ENCODE data around the gene RWDD3.

RWDD3 gene

GRCh38 chr1:95208876-95209275 is 25.1 kb upstream of the RWDD3 start:
- Histone ChIP-seq H3K9ac (ENCODE audit: low read depth, low read length) (no peak overlapping the region), H3K9me3 (ENCODE audit: control insufficient read depth, insufficient read depth, low read length) (no peaks in the 10 kb centered on the region), H3K27ac (ENCODE audit: low read depth, low read length) (no peak overlapping the region)

DNA sequence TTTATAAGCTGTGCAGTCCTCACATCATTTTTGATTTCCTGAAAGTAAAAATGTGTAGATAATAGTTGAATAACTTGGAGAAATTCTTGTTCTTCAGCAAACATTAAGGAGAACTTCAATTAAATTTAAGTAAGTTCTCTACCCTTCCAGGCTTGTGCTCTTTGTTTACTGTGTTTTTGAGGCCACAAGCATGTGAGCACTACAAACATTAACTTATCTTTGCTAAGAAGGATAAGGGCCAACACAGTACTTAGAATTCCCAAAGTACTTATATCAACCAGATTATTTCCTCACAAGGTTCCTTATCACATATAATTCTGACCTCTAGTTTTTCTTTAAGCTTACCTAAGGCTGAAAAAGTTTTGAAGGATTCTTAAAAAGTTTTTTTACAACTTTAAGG is 24.7 kb upstream of the RWDD3 start:
- Histone ChIP-seq H3K9me3 (ENCODE audit: control insufficient read depth, insufficient read depth, low read length) (no peaks in the 10 kb centered on the region), H3K9ac (ENCODE audit: low read depth, low read length) (no peak overlapping the region), H3K4me1 (ENCODE audit: control insufficient read depth, insufficient read depth, low read length) (no peaks in the 10 kb centered on the region), H3K36me3 (ENCODE audit: control insufficient read depth, insufficient read depth, low read length) (no peaks in the 10 kb centered on the region), H3K27me3 (ENCODE audit: control insufficient read depth, insufficient read depth, low read length) (no peaks in the 10 kb centered on the region), H3K27ac (ENCODE audit: low read depth, low read length) (no peak overlapping the region), H3K4me3 (ENCODE audit: low read depth, low read length) (no peak overlapping the region)

More at GRCh38 chr1:95208876-95209275, 25.1 kb upstream of the RWDD3 start:
- Histone ChIP-seq H3K4me1 (ENCODE audit: control insufficient read depth, insufficient read depth, low read length) (no peaks in the 10 kb centered on the region), H3K36me3 (ENCODE audit: control insufficient read depth, insufficient read depth, low read length) (no peaks in the 10 kb centered on the region), H3K4me3 (ENCODE audit: low read depth, low read length) (no peak overlapping the region), H3K27me3 (ENCODE audit: control insufficient read depth, insufficient read depth, low read length) (no peaks in the 10 kb centered on the region)

DNA sequence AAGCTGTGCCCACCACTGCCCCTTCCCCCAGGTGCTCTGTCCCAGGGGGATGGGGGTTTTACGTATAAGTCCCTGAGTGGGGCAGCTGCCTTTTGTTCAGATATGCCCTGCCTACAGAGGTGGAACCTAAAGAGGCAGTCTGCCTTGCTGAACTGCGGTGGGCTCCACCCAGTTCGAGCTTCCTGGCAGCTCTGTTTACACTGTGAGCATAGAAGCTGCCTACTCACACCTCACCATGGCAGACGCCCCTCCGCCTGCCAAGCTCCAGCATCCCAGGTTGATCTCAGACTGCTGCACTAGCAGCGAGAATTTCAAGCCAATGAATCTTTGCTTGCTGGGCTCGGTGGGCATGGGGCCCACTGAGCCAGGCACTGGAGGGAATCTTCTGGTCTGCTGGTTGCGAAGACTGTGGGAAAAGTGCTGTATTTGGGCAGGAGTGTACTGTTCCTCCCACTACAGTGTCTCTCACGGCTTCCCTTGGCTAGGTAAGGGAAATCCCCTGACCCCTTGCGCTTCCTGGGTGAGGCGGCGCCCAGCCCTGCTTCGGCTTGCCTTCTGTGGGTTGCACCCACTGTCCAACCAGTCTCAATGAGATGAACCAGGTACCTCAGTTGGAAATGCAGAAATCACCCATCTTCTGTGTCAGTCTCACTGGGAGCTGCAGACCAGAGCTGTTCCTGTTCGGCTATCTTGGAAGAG is 17.6 kb upstream of the RWDD3 start:
- no peak overlapping the region for H3K9ac ChIP-seq (ENCODE audit: low read depth, low read length)
- H3K4me3 ChIP-seq (ENCODE audit: low read depth, low read length) = no peak overlapping the region
- H3K27ac ChIP-seq (ENCODE audit: low read depth, low read length) = no peak overlapping the region
- no peaks in the 10 kb centered on the region for H3K27me3 ChIP-seq (ENCODE audit: control insufficient read depth, insufficient read depth, low read length)
- peaks cover under 1% of the 10 kb centered on the region; the same call in 1 of the 2 replicates for H3K4me1 ChIP-seq (ENCODE audit: control insufficient read depth, insufficient read depth, low read length)
- no peaks in the 10 kb centered on the region for H3K9me3 ChIP-seq (ENCODE audit: control insufficient read depth, insufficient read depth, low read length)
- no peaks in the 10 kb centered on the region for H3K36me3 ChIP-seq (ENCODE audit: control insufficient read depth, insufficient read depth, low read length)

DNA sequence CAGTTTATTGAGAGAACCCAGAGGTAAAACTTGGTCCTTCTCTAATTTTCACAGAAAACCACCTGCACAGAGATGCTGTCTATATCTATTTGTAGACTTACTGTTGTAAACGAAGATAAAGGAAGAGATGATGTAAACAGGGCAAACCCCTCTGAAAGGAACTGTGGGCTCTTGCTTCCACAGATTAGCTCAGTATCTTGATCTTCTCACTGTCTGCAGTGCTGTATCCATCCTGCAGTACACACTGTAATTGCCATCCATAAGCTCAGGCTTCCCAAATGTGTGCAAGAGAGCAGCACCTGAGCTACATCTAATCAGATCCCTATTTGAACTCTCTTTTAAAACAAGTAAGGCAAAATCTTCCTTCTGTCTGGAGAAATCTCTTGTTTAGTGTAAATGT is 16.6 kb upstream of the RWDD3 start:
- H3K27ac ChIP-seq (ENCODE audit: low read depth, low read length) = no peak overlapping the region
- no peak overlapping the region for H3K9ac ChIP-seq (ENCODE audit: low read depth, low read length)
- H3K36me3 ChIP-seq (ENCODE audit: control insufficient read depth, insufficient read depth, low read length) = no peaks in the 10 kb centered on the region
- H3K9me3 ChIP-seq (ENCODE audit: control insufficient read depth, insufficient read depth, low read length) = no peaks in the 10 kb centered on the region
- no peaks in the 10 kb centered on the region for H3K27me3 ChIP-seq (ENCODE audit: control insufficient read depth, insufficient read depth, low read length)
- no peak overlapping the region for H3K4me3 ChIP-seq (ENCODE audit: low read depth, low read length)
- H3K4me1 ChIP-seq (ENCODE audit: control insufficient read depth, insufficient read depth, low read length) = peaks cover 3% of the 10 kb centered on the region; the same call in 1 of the 2 replicates

- Histone ChIP-seq H3K27me3 (ENCODE audit: control insufficient read depth, insufficient read depth, low read length) (no peaks in the 10 kb centered on the region), H3K9me3 (ENCODE audit: control insufficient read depth, insufficient read depth, low read length) (no peaks in the 10 kb centered on the region), H3K4me1 (ENCODE audit: control insufficient read depth, insufficient read depth, low read length) (peaks cover 3% of the 10 kb centered on the region; the same call in 1 of the 2 replicates), H3K27ac (ENCODE audit: low read depth, low read length) (no peak overlapping the region), H3K9ac (ENCODE audit: low read depth, low read length) (no peak overlapping the region), H3K36me3 (ENCODE audit: control insufficient read depth, insufficient read depth, low read length) (no peaks in the 10 kb centered on the region), H3K4me3 (ENCODE audit: low read depth, low read length) (no peak overlapping the region)
Measured at GRCh38 chr1:95219407-95219806, 14.6 kb upstream of the RWDD3 start.

DNA sequence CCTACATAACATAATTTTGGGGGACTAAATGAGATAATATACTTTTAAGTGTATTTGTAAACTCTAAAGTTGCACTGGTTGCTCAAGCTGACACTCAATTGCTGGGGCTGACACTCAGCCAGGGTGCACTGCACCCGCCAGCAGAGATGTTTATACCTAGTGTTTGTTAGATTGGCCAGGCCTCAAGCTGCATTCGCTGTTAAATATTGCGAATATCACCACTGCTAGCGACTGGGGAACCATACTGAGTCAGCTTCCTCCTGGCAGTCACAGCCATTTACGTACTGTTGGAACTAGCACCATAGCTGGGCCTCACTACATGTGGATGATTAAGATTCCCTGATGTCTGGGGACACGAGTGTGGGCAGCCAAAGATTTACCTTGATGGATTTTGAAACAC is 12.7 kb upstream of the RWDD3 start:
- Histone ChIP-seq H3K4me3 (ENCODE audit: low read depth, low read length) (no peak overlapping the region), H3K27me3 (ENCODE audit: control insufficient read depth, insufficient read depth, low read length) (no peaks in the 10 kb centered on the region), H3K4me1 (ENCODE audit: control insufficient read depth, insufficient read depth, low read length) (peaks cover 3% of the 10 kb centered on the region; the same call in 1 of the 2 replicates), H3K9ac (ENCODE audit: low read depth, low read length) (no peak overlapping the region), H3K9me3 (ENCODE audit: control insufficient read depth, insufficient read depth, low read length) (no peaks in the 10 kb centered on the region), H3K36me3 (ENCODE audit: control insufficient read depth, insufficient read depth, low read length) (no peaks in the 10 kb centered on the region), H3K27ac (ENCODE audit: low read depth, low read length) (no peak overlapping the region)

GRCh38 chr1:95222629-95223028 is 11.4 kb upstream of the RWDD3 start:
- Histone ChIP-seq H3K4me1 (ENCODE audit: control insufficient read depth, insufficient read depth, low read length) (peaks cover 3% of the 10 kb centered on the region; the same call in 1 of the 2 replicates), H3K27ac (ENCODE audit: low read depth, low read length) (no peak overlapping the region), H3K36me3 (ENCODE audit: control insufficient read depth, insufficient read depth, low read length) (no peaks in the 10 kb centered on the region), H3K4me3 (ENCODE audit: low read depth, low read length) (no peak overlapping the region), H3K27me3 (ENCODE audit: control insufficient read depth, insufficient read depth, low read length) (no peaks in the 10 kb centered on the region), H3K9ac (ENCODE audit: low read depth, low read length) (no peak overlapping the region), H3K9me3 (ENCODE audit: control insufficient read depth, insufficient read depth, low read length) (no peaks in the 10 kb centered on the region)

DNA sequence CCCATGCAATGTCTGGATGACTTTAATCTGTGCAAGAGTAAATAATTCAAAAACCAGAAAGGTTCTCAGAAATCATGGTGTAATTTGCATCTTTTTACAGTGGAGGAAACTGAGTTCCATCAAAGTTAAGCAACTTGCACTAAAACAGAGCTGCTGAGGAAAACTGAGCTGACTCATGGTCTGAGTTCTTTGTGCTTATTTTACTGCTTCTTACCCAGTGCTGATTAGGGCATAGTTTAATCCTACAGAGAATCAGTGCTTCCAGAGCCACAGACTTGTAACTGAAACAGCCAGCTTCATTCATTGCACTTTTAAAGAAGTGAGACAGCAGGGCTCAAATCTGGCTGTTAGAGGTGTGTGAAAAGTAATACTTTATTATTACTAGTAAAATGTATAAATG is 10.9 kb upstream of the RWDD3 start:
- Histone ChIP-seq H3K27me3 (ENCODE audit: control insufficient read depth, insufficient read depth, low read length) (no peaks in the 10 kb centered on the region), H3K4me1 (ENCODE audit: control insufficient read depth, insufficient read depth, low read length) (peaks cover 3% of the 10 kb centered on the region; the same call in 1 of the 2 replicates), H3K36me3 (ENCODE audit: control insufficient read depth, insufficient read depth, low read length) (no peaks in the 10 kb centered on the region), H3K9me3 (ENCODE audit: control insufficient read depth, insufficient read depth, low read length) (no peaks in the 10 kb centered on the region), H3K4me3 (ENCODE audit: low read depth, low read length) (no peak overlapping the region), H3K27ac (ENCODE audit: low read depth, low read length) (no peak overlapping the region), H3K9ac (ENCODE audit: low read depth, low read length) (no peak overlapping the region)

- Histone ChIP-seq H3K4me1 (ENCODE audit: control insufficient read depth, insufficient read depth, low read length) (no peaks in the 10 kb centered on the region), H3K27ac (ENCODE audit: low read depth, low read length) (no peak overlapping the region), H3K9ac (ENCODE audit: low read depth, low read length) (no peak overlapping the region), H3K4me3 (ENCODE audit: low read depth, low read length) (no peak overlapping the region), H3K27me3 (ENCODE audit: control insufficient read depth, insufficient read depth, low read length) (no peaks in the 10 kb centered on the region), H3K9me3 (ENCODE audit: control insufficient read depth, insufficient read depth, low read length) (no peaks in the 10 kb centered on the region), H3K36me3 (ENCODE audit: control insufficient read depth, insufficient read depth, low read length) (no peaks in the 10 kb centered on the region)
Measured at GRCh38 chr1:95226781-95227660, 7.0 kb upstream of the RWDD3 start.

DNA sequence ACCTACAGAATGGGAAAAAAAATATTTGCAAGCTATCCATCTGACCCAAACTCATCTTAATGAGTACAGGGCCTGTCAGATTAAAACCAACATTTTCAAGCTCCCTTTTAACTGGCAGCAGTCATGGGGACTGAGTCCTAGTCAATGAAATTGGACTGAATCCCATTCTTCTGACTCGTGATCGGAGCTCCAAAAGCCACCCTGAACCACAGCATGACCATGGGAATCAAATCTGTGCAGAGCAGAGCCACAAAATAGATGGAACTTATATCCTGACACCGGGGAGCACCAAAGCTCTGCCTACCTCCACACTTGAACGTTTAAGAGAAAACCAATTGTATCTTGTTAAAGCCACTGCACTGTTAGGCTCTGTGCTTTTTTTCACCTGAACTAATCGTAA is 5.0 kb upstream of the RWDD3 start:
- Histone ChIP-seq H3K9ac (ENCODE audit: low read depth, low read length) (no peak overlapping the region), H3K27ac (ENCODE audit: low read depth, low read length) (no peak overlapping the region), H3K4me3 (ENCODE audit: low read depth, low read length) (no peak overlapping the region), H3K27me3 (ENCODE audit: control insufficient read depth, insufficient read depth, low read length) (no peaks in the 10 kb centered on the region), H3K36me3 (ENCODE audit: control insufficient read depth, insufficient read depth, low read length) (no peaks in the 10 kb centered on the region), H3K4me1 (ENCODE audit: control insufficient read depth, insufficient read depth, low read length) (peaks cover 11% of the 10 kb centered on the region), H3K9me3 (ENCODE audit: control insufficient read depth, insufficient read depth, low read length) (no peaks in the 10 kb centered on the region)

DNA sequence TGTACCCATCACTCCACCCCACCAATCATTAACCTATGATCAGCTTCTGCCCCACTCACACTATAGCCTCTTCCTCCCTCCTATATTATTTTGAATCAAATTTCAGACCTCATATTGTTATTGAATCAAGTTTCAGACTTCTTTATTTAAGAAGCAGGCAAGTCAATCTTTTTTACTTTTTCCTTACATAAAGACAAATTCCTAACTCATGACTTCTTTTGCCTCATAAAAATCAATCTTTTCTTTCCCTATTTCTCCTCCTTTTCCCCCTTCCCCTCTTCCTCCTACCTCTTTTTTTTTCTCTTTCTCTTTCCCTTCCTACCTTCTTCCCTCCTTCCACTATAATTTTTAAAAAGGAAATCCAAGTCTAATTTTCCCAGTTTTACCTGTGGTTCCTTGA is 4.3 kb upstream of the RWDD3 start:
- Histone ChIP-seq H3K27me3 (ENCODE audit: control insufficient read depth, insufficient read depth, low read length) (no peaks in the 10 kb centered on the region), H3K4me1 (ENCODE audit: control insufficient read depth, insufficient read depth, low read length) (peaks cover 11% of the 10 kb centered on the region), H3K27ac (ENCODE audit: low read depth, low read length) (no peak overlapping the region), H3K9me3 (ENCODE audit: control insufficient read depth, insufficient read depth, low read length) (no peaks in the 10 kb centered on the region), H3K9ac (ENCODE audit: low read depth, low read length) (no peak overlapping the region), H3K4me3 (ENCODE audit: low read depth, low read length) (no peak overlapping the region), H3K36me3 (ENCODE audit: control insufficient read depth, insufficient read depth, low read length) (no peaks in the 10 kb centered on the region)
